ENCODE measurements around the gene RAB6B.

The RAB6B gene

DNA sequence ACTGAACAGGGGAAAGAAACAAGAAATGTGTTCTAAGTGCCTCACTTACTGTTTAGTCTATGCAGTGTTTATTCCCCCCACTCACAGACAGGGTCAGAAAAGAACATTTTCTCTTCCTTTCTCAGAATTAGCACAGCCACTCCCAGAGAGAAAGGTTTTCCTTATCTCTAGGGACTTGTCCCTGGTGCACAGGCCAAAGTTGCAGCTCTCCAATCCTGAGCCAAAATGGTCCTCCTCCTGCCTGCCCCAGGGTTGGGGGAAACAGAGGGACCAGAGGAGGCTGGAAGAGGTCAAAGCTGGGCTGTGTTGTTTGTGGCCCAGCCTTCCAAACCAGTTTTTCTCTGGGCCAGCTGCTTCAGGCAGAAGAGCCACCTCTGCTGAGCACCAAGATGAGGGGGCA lies 12.0 kb downstream of the RAB6B start:
- DNase-seq (ENCODE audit: low read depth) = no peak
- TF ChIP-seq, protein P1, sequence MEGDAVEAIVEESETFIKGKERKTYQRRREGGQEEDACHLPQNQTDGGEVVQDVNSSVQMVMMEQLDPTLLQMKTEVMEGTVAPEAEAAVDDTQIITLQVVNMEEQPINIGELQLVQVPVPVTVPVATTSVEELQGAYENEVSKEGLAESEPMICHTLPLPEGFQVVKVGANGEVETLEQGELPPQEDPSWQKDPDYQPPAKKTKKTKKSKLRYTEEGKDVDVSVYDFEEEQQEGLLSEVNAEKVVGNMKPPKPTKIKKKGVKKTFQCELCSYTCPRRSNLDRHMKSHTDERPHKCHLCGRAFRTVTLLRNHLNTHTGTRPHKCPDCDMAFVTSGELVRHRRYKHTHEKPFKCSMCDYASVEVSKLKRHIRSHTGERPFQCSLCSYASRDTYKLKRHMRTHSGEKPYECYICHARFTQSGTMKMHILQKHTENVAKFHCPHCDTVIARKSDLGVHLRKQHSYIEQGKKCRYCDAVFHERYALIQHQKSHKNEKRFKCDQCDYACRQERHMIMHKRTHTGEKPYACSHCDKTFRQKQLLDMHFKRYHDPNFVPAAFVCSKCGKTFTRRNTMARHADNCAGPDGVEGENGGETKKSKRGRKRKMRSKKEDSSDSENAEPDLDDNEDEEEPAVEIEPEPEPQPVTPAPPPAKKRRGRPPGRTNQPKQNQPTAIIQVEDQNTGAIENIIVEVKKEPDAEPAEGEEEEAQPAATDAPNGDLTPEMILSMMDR (IDR thresholded peaks at IDR 0.05; ENCODE audit: low read length, missing control alignments) = no peak
- no peak overlapping the region for H3K4me3 ChIP-seq (replicated peaks; ENCODE audit: low read depth, low read length)

DNA sequence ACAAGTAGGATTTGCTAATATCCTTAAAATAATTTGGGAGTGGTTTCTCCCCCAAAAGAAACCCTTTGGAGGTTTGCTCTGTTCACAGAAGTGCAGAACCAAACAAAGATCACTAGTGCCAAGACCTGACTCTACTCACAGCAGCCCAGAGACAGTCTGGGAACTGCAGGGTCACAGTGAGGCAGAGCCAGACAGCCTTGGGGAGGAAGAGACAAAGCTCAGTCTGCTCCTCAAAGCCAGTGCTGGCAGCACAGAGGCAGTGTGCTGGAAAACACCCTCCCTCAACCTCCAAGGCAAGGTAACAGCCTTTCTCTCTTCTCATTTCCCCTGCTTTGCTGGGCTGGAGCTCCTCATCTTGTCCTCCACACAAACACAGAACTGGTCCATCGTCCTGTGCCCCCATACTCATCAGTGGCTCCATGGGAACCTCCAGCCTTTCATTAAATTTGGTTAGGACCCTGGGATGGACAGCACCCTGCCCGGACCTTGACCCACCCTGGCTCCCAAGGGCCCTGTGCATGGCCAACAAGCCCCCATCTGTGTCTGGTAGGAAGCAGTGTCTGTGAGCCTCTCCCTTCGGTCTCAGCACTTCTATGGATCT lies 12.6 kb downstream of the RAB6B start:
- TF ChIP-seq, protein P1 (IDR thresholded peaks at IDR 0.05; ENCODE audit: low read length, missing control alignments) = no peak
- DNase-seq (ENCODE audit: low read depth) = no peak
- no peak overlapping the region for H3K4me3 ChIP-seq (replicated peaks; ENCODE audit: low read depth, low read length)

DNA sequence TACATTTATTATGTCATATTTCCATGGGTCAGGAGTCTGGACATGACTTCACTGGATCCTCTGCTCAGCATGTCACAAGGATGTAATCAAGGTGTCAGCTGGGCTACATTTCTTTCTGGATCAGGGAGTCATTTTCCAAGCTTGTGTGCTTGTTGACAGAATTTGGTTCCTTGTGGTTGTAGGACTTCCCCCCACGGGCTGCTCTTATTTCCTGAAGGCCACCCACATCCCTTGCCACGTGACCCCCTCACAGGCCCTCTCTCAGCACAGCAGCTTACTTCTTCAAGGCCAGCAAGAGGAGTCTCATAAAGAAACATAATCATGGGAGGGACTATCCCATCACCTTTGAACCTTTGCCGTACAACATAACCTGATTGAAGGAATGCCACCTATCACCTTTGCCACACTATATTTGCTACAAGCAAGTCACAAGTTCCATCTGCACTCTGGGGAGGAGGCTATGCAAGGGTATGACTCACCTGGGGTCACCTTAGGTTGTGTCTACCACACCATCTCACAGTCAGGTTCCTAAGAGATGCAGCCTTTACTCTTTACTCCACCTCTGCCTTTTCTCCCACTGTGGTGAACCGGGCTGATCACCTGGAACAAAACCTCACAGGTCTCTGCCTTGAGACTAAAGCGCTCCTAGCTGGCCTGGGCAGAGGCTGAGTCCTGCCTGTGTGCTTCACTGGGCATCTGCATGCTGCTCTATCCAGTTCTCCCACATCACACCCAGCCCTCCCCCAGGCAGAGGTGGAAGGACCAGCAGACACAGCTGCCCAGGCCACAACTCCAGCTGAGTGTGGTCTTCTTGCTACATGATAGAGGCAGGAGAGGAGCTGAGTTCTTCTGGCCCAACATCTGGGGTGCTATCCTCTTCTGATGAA lies 13.5 kb downstream of the RAB6B start:
- H3K4me3 ChIP-seq (replicated peaks; ENCODE audit: low read depth, low read length) = no peak overlapping the region
- TF ChIP-seq, protein P1 (IDR thresholded peaks at IDR 0.05; ENCODE audit: low read length, missing control alignments) = no peak
- DNase-seq (ENCODE audit: low read depth) = no peak

DNA sequence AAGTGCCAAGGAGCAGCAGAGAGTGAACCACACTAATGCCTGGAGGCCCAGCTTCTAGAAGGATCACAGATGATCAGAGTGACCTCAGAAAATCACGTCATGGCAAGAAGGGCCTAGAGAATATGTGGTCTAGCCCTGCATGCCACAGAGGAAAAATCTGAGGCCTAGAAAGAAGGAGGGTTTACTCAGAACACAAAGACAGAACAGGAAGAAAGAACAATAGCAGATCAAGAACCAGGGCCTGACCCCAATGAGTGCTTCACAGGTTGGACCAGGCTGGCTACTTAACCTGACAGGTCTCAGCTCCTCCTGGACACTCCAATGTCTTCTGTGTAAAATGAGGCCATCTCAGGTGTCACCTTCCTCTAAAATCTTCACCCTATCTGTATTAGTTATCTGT lies 14.2 kb downstream of the RAB6B start:
- DNase-seq (ENCODE audit: low read depth) = no peak
- H3K4me3 ChIP-seq (replicated peaks; ENCODE audit: low read depth, low read length) = no peak overlapping the region
- TF ChIP-seq, protein P1 (IDR thresholded peaks at IDR 0.05; ENCODE audit: low read length, missing control alignments) = no peak

DNA sequence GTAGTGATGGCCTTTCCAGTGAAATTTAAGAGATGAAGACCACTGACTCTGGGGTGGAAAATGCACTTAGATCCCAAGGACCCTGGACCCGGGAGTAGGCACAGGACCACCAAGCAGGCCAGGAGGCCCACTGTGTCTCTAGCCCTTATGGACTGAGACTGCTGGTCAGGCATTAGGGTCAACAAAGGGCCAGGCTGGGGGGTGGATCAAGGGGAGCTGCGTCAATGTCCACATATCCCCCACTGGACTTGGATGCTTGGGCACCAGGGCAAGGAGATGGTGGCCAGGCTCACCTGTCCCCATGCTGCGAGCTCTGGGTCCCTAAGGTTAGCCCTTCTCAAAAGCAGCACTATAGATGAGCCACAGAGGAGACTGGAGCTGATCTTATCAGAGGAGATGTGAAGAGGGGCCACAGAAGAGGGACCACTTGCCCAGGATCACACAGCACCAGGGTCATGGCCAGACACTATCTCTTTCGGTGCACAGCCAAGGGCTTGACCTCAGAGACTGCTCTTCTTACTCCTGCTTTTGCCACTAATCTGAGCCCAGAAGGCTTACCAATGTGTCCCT lies 14.7 kb downstream of the RAB6B start:
- H3K4me3 ChIP-seq (replicated peaks; ENCODE audit: low read depth, low read length) = no peak overlapping the region
- DNase-seq (ENCODE audit: low read depth) = no peak
- TF ChIP-seq, protein P1 (IDR thresholded peaks at IDR 0.05; ENCODE audit: low read length, missing control alignments) = no peak

DNA sequence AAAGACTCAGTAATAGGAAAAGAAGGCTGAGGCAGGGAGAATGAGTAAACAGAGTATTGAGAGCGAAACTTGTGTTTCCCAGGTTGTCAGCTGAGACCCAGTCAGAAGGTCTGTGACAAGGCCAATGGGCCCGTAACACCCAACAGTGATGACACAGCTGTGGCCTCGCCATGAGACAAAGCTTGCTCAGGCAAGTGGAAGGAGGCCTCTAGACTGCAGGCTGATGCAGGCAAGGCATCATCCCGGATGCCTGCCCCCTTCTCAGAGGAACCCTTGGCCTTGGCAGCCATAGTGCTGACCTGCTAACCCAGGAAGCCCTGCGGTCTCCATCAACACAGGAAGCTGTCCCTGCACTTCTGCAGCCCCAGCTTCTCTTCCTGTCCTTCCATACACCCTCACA lies 15.4 kb downstream of the RAB6B start:
- DNase-seq (ENCODE audit: low read depth) = no peak
- TF ChIP-seq, protein P1 (IDR thresholded peaks at IDR 0.05; ENCODE audit: low read length, missing control alignments) = no peak
- no peak overlapping the region for H3K4me3 ChIP-seq (replicated peaks; ENCODE audit: low read depth, low read length)

All from fibroblast of pulmonary artery (primary cell).